ENCODE results near the gene MARK4. TPM values are rescaled to one million over a fixed set of nuclear protein-coding genes. Genes with fewer than 3 reads are reported as not detected.

Gene MARK4
- total RNA-seq, 2 experiments from 2014 or later = 18.1 to 19.8 TPM

- intact Hi-C loops (cut with DNase I, micrococcal nuclease) = no loop called here
- peaks cover 6% of the 10 kb centered on the region for H3K4me1 ChIP-seq (ENCODE audit: insufficient read depth, low read length)
- no peak overlapping the region for H3K4me3 ChIP-seq (ENCODE audit: low read length)
- CTCF ChIA-PET = no interaction called here
- ATAC-seq (ENCODE audit: poor library complexity) = no peak
- DNase-seq = no peak
- H3K27me3 ChIP-seq (ENCODE audit: control insufficient read depth in 1 of 2, insufficient read depth in 2 of 2, low read length in 2 of 2) = peaks cover 19 to 57% of the 10 kb centered on the region in 2 experiments
- no peaks in the 10 kb centered on the region for H3K36me3 ChIP-seq (ENCODE audit: insufficient read depth, low read length)
- peaks cover 0 to 11% of the 10 kb centered on the region in 2 experiments for H3K9me3 ChIP-seq (ENCODE audit: control insufficient read depth in 1 of 2, insufficient read depth in 1 of 2, low read length in 2 of 2)
- no peak overlapping the region for H3K27ac ChIP-seq (ENCODE audit: low read depth in 1 of 2, low read length in 2 of 2)
- no peaks in the 10 kb centered on the region for H3K9me3 Mint-ChIP-seq
- POLR2A ChIA-PET = no interaction called here
- H3K27ac Mint-ChIP-seq = no peak overlapping the region
- peaks cover 39% of the 10 kb centered on the region for H3K27me3 Mint-ChIP-seq
- no peaks in the 10 kb centered on the region for H3K4me1 Mint-ChIP-seq (ENCODE audit: low read depth)
- no peak for TF ChIP-seq CTCF (IDR thresholded peaks at IDR 0.05)
- H3K36me3 Mint-ChIP-seq (ENCODE audit: low read depth) = no peaks in the 10 kb centered on the region
- no peak overlapping the region for H3K4me3 Mint-ChIP-seq
Observed at GRCh38 chr19:45320997-45321775, 70.1 kb downstream of the MARK4 start.

- TF ChIP-seq CTCF (IDR thresholded peaks at IDR 0.05) = no peak
- Mint-ChIP-seq H3K4me1 (ENCODE audit: low read depth) (no peaks in the 10 kb centered on the region), H3K4me3 (no peak overlapping the region), H3K9me3 (no peaks in the 10 kb centered on the region), H3K36me3 (ENCODE audit: low read depth) (no peaks in the 10 kb centered on the region), H3K27me3 (peaks cover 36% of the 10 kb centered on the region), H3K27ac (no peak overlapping the region)
- Histone ChIP-seq H3K27ac (ENCODE audit: low read depth in 1 of 2, low read length in 2 of 2) (no peak overlapping the region), H3K36me3 (ENCODE audit: insufficient read depth, low read length) (no peaks in the 10 kb centered on the region), H3K9me3 (ENCODE audit: control insufficient read depth in 1 of 2, insufficient read depth in 1 of 2, low read length in 2 of 2) (peaks cover 0 to 11% of the 10 kb centered on the region in 2 experiments), H3K4me1 (ENCODE audit: insufficient read depth, low read length) (peaks cover 6% of the 10 kb centered on the region), H3K27me3 (ENCODE audit: control insufficient read depth in 1 of 2, insufficient read depth in 2 of 2, low read length in 2 of 2) (peaks cover 19 to 52% of the 10 kb centered on the region in 2 experiments), H3K4me3 (ENCODE audit: low read length) (no peak overlapping the region)
- intact Hi-C loops (cut with DNase I, micrococcal nuclease) = no loop called here
- DNase-seq (no peak), ATAC-seq (ENCODE audit: poor library complexity) (no peak)
- CTCF ChIA-PET = no interaction called here
- POLR2A ChIA-PET = no interaction called here
Observed at GRCh38 chr19:45321848-45322247, 70.8 kb downstream of the MARK4 start.

DNA sequence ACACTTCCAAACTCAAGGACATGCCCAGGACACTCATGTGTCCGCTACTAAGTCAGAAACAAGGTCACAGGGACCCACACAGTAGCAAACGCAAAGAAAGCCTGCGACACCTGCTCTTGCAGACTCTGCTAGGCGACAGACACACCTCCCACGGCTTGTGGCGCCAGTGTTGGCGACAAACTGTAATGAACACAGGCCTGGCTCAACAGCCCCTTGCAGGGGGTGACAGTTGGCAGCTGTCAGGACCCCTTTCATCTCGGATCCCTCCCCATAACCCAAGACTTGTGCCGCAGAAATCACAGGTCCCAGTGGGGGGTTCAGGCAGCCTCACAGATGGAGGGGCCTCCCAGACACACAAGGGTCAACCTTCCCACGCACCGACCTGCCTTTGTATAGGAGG, 71.2 kb downstream of the MARK4 start:
- Histone ChIP-seq H3K27me3 (ENCODE audit: control insufficient read depth in 1 of 2, insufficient read depth in 2 of 2, low read length in 2 of 2) (peaks cover 19 to 51% of the 10 kb centered on the region in 2 experiments), H3K9me3 (ENCODE audit: control insufficient read depth in 1 of 2, insufficient read depth in 1 of 2, low read length in 2 of 2) (peaks cover 0 to 11% of the 10 kb centered on the region in 2 experiments), H3K27ac (ENCODE audit: low read depth in 1 of 2, low read length in 2 of 2) (no peak overlapping the region), H3K4me1 (ENCODE audit: insufficient read depth, low read length) (peaks cover 6% of the 10 kb centered on the region), H3K36me3 (ENCODE audit: insufficient read depth, low read length) (no peaks in the 10 kb centered on the region), H3K4me3 (ENCODE audit: low read length) (no peak overlapping the region)
- ChIA-PET POLR2A (no interaction called here), CTCF (no interaction called here)
- TF ChIP-seq CTCF (IDR thresholded peaks at IDR 0.05) = no peak
- Mint-ChIP-seq H3K4me1 (ENCODE audit: low read depth) (no peaks in the 10 kb centered on the region), H3K4me3 (no peak overlapping the region), H3K27ac (no peak overlapping the region), H3K27me3 (peaks cover 34% of the 10 kb centered on the region), H3K36me3 (ENCODE audit: low read depth) (no peaks in the 10 kb centered on the region), H3K9me3 (no peaks in the 10 kb centered on the region)
- intact Hi-C loops (cut with DNase I, micrococcal nuclease) = no loop called here
- ATAC-seq (ENCODE audit: poor library complexity) = no peak
- no peak for DNase-seq

All from CD4-positive, alpha-beta T cell (primary cell).